Vagina (tissue), 2 donors: ENCODE data around the gene CERK. TPM values are rescaled to one million over a fixed set of nuclear protein-coding genes. Genes with fewer than 3 reads are reported as not detected.

ENCODE experiments used
- DNase-seq, 2 donors: peaks; one replicate each; pipeline ENCODE4 v3.0.0-alpha.2; 2017; ENCODE audit errors: extremely low spot score in 2 of 2
- H3K27ac ChIP-seq: fragments of 200-600 bp; sonication (generic); one replicate; pipeline ENCODE4 v1.5.1; 2019
- H3K27me3 ChIP-seq: fragments of 200-600 bp; sonication (generic); one replicate; pipeline ENCODE4 v1.5.1; 2019
- H3K36me3 ChIP-seq, 2 donors: fragments of 200-600 bp; sonication (generic); one replicate each; pipeline ENCODE4 v1.5.1; 2017 to 2019
- H3K4me1 ChIP-seq: fragments of 200-600 bp; sonication (generic); one replicate; pipeline ENCODE4 v1.5.1; 2019
- H3K4me3 ChIP-seq, 2 donors: fragments of 200-600 bp; sonication (generic); 1 replicate in 1 of 2; 2 replicates in 1 of 2; pipeline ENCODE4 v1.5.1; 2016 to 2019
- H3K9me3 ChIP-seq: fragments of 200-600 bp; sonication (generic); one replicate; pipeline ENCODE4 v1.5.1; 2019
- CTCF ChIP-seq, 3 experiments: fragments of 450-650 bp in 2 of 3; fragments of 200-600 bp in 1 of 3; sonication (generic) in 1 of 3; IDR thresholded peaks; one replicate each; pipeline ENCODE4 v1.5.1; 2017 to 2019; ENCODE audit warnings: antibody characterized with exemption in 3 of 3, mild to moderate bottlenecking in 2 of 3, moderate library complexity in 2 of 3
- POLR2A ChIP-seq, 2 donors: fragments of 450-650 bp; IDR thresholded peaks; one replicate each; pipeline ENCODE4 v1.6.1; 2017; ENCODE audit warnings: antibody characterized with exemption in 2 of 2, mild to moderate bottlenecking in 2 of 2, moderate library complexity in 2 of 2
- POLR2AphosphoS5 ChIP-seq, 2 donors: sonication (generic); formaldehyde crosslinking; IDR thresholded peaks; one replicate each; pipeline ENCODE4 v1.9.0; 2017; ENCODE audit warnings: antibody characterized with exemption in 2 of 2, mild to moderate bottlenecking in 2 of 2, low read depth in 1 of 2; ENCODE audit not compliant: insufficient read depth in 1 of 2
- intact Hi-C: fragments of 100-400 bp; cut with DNase I; formaldehyde crosslinking; loops from one replicate; pipeline ENCODE4 v1.15.1; 2023
- total RNA-seq: library from RNA; depleted of rRNA; stranded (reverse); fragments of >200 nt; gene quantifications from one replicate; pipeline ENCODE4 v1.2.3, GENCODE V29; 2016

Gene CERK
- total RNA-seq, 1 donor from 2014 or later: 37.3 TPM

GRCh38 chr22:46665151-46665695, 72.8 kb downstream of the CERK start:
- H3K9me3 ChIP-seq: no peaks in the 10 kb centered on the region
- H3K27ac ChIP-seq: no peak overlapping the region
- H3K4me1 ChIP-seq: no peaks in the 10 kb centered on the region
- DNase-seq: no peak
- H3K36me3 ChIP-seq: peaks cover 0 to 46% of the 10 kb centered on the region in 2 donors
- intact Hi-C loops: no loop called here
- no peak overlapping the region for H3K4me3 ChIP-seq
- TF ChIP-seq CTCF (IDR thresholded peaks at IDR 0.05): no peak
- no peak for TF ChIP-seq POLR2AphosphoS5 (IDR thresholded peaks at IDR 0.05; ENCODE audit: insufficient read depth in 1 of 2, low read depth in 1 of 2)
- TF ChIP-seq POLR2A (IDR thresholded peaks at IDR 0.05): no peak
- no peaks in the 10 kb centered on the region for H3K27me3 ChIP-seq

GRCh38 chr22:46664301-46664855, 73.7 kb downstream of the CERK start:
- no peak for DNase-seq
- H3K27ac ChIP-seq: no peak overlapping the region
- H3K27me3 ChIP-seq: no peaks in the 10 kb centered on the region
- TF ChIP-seq POLR2A (IDR thresholded peaks at IDR 0.05): no peak
- TF ChIP-seq CTCF (IDR thresholded peaks at IDR 0.05): no peak
- TF ChIP-seq POLR2AphosphoS5 (IDR thresholded peaks at IDR 0.05; ENCODE audit: insufficient read depth in 1 of 2, low read depth in 1 of 2): no peak
- peaks cover 0 to 46% of the 10 kb centered on the region in 2 donors for H3K36me3 ChIP-seq
- intact Hi-C loops: no loop called here
- H3K4me3 ChIP-seq: no peak overlapping the region
- H3K4me1 ChIP-seq: no peaks in the 10 kb centered on the region
- no peaks in the 10 kb centered on the region for H3K9me3 ChIP-seq

- Histone ChIP-seq H3K4me3 (no peak overlapping the region), H3K4me1 (no peaks in the 10 kb centered on the region), H3K27me3 (no peaks in the 10 kb centered on the region), H3K36me3 (peaks cover 0 to 39% of the 10 kb centered on the region in 2 donors), H3K9me3 (no peaks in the 10 kb centered on the region), H3K27ac (no peak overlapping the region)
- TF ChIP-seq POLR2AphosphoS5 (IDR thresholded peaks at IDR 0.05; ENCODE audit: insufficient read depth in 1 of 2, low read depth in 1 of 2) (no peak), POLR2A (IDR thresholded peaks at IDR 0.05) (no peak), CTCF (IDR thresholded peaks at IDR 0.05) (no peak)
- intact Hi-C loops: no loop called here
- DNase-seq: no peak
Observed at GRCh38 chr22:46663436-46664100, 74.5 kb downstream of the CERK start.

GRCh38 chr22:46663001-46663400, 75.1 kb downstream of the CERK start:
- no peaks in the 10 kb centered on the region for H3K4me1 ChIP-seq
- TF ChIP-seq POLR2AphosphoS5 (IDR thresholded peaks at IDR 0.05; ENCODE audit: insufficient read depth in 1 of 2, low read depth in 1 of 2) (no peak), POLR2A (IDR thresholded peaks at IDR 0.05) (no peak)
- no peaks in the 10 kb centered on the region for H3K27me3 ChIP-seq
- H3K4me3 ChIP-seq: no peak overlapping the region
- intact Hi-C loops: no loop called here
- no peak overlapping the region for H3K27ac ChIP-seq
- no peak for DNase-seq
- H3K36me3 ChIP-seq: peaks cover 0 to 33% of the 10 kb centered on the region in 2 donors
- no peaks in the 10 kb centered on the region for H3K9me3 ChIP-seq

- Histone ChIP-seq H3K4me3 (no peak overlapping the region), H3K27me3 (no peaks in the 10 kb centered on the region), H3K36me3 (peaks cover 0 to 29% of the 10 kb centered on the region in 2 donors), H3K27ac (no peak overlapping the region), H3K4me1 (no peaks in the 10 kb centered on the region), H3K9me3 (no peaks in the 10 kb centered on the region)
- TF ChIP-seq POLR2A (IDR thresholded peaks at IDR 0.05) (no peak), POLR2AphosphoS5 (IDR thresholded peaks at IDR 0.05; ENCODE audit: insufficient read depth in 1 of 2, low read depth in 1 of 2) (no peak), CTCF (IDR thresholded peaks at IDR 0.05) (no peak)
- intact Hi-C loops: no loop called here
- DNase-seq: no peak
Observed at GRCh38 chr22:46662226-46662625, 75.8 kb downstream of the CERK start.
